ENCODE data around the gene NUP188. TPM values are rescaled to one million over a fixed set of nuclear protein-coding genes. Genes with fewer than 3 reads are reported as not detected.
"Not testable (repeated sequence)": the region's sequence is repeated elsewhere in the genome, so short reads cannot be mapped to it uniquely, and the experiment has no call there.

Gene NUP188
- total RNA-seq, 1 experiment from 2014 or later, result 81.3 TPM

DNA sequence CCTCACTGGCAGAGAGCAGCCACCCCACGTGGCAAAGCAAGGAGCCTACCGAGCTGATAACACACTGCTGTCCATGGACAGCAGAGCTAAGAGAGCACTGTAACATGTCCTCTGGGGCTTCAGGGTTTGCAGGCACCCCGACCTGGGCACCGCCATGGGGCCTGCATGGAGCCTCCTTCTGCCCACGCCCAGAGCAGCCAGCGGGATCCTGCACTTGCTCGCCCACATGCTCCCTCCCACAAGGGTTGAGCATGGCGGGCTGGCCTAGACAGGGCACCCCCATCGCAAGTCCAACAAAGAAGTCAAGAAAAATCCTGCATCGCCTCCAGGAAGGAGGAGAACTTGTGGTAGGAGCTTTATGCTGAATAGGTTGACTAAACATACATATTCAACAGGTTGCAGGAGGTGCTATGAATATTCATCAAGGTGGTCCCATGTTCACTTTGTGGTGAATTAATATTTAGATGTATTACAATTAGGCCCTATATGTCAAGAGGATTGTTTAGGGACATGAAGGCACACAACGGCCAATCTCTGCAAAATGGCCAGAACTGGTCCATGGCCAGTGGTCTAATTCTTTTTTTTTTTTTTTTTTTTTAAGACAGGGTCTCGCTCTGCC lies 85.2 kb downstream of the NUP188 start:
- Histone ChIP-seq H3K4me3 (ENCODE audit: insufficient read depth, low read depth, low read length) (no peak overlapping the region), H3K27me3 (ENCODE audit: control insufficient read depth, insufficient read depth, low read length) (no peaks in the 10 kb centered on the region)
- DNase-seq, result peak; percentile 13

DNA sequence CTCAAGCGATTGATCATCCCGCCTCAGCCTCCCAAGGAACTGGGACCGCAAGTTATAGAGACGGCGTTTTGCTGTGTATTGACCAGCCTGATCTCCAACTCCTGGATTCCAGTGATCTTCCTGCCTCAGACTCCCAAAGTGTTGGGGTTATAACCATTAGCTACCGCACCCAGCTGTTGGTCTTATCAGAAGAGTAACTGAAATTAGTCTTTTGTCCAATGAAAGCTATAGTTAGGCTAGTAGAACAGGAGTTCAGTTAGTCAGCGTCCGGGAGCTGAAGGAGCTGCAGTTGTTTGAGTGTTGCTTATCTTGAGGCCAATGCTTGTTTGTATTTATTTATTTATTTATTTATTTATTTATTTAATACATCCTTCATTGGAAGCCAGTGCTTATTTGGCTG lies 85.7 kb downstream of the NUP188 start:
- no peak for DNase-seq
- Histone ChIP-seq H3K4me3 (ENCODE audit: insufficient read depth, low read depth, low read length) (no peak overlapping the region), H3K27me3 (ENCODE audit: control insufficient read depth, insufficient read depth, low read length) (no peaks in the 10 kb centered on the region), H3K36me3 (replicated peaks; ENCODE audit: control insufficient read depth, insufficient read depth, low read length) (no peaks in the 10 kb centered on the region)

More for the DNA sequence above, 85.2 kb downstream of the NUP188 start:
- no peaks in the 10 kb centered on the region for H3K36me3 ChIP-seq (replicated peaks; ENCODE audit: control insufficient read depth, insufficient read depth, low read length)

DNA sequence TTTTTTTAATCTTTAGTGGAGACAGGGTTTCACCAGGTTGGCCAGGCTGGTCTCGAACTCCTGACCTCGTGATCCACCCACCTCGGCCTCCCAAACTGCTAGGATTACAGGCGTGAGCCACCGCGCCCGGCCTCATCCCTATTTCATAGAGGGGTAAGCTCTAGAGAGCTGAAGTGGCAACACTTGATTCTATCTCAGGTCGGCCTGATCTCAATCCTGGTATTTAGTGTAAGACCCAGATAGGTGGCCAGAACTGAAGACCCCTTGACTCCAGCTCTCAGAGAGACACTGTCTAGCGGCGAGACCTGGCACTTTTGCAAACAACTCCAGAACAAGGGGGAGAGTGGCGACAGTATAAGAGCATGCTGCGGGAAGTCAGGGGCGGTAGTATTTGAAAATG lies 88.3 kb downstream of the NUP188 start:
- not testable (repeated sequence) for H3K36me3 ChIP-seq (replicated peaks; ENCODE audit: control insufficient read depth, insufficient read depth, low read length); H3K27me3 ChIP-seq (ENCODE audit: control insufficient read depth, insufficient read depth, low read length); DNase-seq
- peak overlapping the region; percentile 24 for H3K4me3 ChIP-seq (ENCODE audit: insufficient read depth, low read depth, low read length)

DNA sequence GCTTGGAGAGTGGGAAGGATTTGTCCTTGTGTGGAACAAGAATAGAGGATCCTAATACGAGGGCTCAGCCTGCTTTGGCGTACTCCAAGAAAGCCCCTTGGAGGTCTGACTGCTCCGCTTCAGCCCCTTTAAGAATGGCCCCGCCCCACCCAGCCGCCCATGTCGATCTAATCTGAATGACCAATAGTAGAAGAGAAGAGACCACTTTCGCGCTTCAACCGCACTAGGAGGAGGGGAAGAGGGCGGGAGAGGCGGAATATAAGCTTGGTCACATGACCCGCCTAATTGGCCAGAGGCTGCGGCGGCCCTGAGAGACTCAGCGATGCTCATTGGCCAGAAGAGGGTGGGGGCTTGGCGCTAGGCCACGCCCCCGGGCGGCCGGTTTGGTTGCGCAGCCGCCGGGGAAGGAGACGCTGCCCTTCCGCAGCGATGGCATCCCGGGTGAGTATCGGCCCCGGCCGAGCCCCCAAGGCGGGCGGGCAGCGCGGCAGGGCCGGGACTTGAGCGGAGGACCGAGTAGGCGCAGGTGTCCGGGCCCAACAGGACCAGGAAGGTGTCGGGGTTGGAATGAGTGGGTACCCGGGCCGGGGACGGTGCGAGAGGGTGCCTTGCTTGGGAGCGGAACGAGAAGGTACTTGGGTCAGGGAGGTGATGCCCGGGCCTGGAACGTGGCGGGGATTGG lies 88.9 kb downstream of the NUP188 start, which contains the start of gene MIGA2:
TSS of gene MIGA2 (plus strand) at position 386 of the 682 bp plus-strand sequence. CDS start 3,969 bp downstream, outside the sequence.
- Histone ChIP-seq H3K36me3 (replicated peaks; ENCODE audit: control insufficient read depth, insufficient read depth, low read length) (no peaks in the 10 kb centered on the region; the same call in 1 of the 2 replicates), H3K27me3 (ENCODE audit: control insufficient read depth, insufficient read depth, low read length) (no peaks in the 10 kb centered on the region), H3K4me3 (ENCODE audit: insufficient read depth, low read depth, low read length) (peak within 1 kb of the TSS; percentile 91)
- peak; percentile 99 for DNase-seq

DNA sequence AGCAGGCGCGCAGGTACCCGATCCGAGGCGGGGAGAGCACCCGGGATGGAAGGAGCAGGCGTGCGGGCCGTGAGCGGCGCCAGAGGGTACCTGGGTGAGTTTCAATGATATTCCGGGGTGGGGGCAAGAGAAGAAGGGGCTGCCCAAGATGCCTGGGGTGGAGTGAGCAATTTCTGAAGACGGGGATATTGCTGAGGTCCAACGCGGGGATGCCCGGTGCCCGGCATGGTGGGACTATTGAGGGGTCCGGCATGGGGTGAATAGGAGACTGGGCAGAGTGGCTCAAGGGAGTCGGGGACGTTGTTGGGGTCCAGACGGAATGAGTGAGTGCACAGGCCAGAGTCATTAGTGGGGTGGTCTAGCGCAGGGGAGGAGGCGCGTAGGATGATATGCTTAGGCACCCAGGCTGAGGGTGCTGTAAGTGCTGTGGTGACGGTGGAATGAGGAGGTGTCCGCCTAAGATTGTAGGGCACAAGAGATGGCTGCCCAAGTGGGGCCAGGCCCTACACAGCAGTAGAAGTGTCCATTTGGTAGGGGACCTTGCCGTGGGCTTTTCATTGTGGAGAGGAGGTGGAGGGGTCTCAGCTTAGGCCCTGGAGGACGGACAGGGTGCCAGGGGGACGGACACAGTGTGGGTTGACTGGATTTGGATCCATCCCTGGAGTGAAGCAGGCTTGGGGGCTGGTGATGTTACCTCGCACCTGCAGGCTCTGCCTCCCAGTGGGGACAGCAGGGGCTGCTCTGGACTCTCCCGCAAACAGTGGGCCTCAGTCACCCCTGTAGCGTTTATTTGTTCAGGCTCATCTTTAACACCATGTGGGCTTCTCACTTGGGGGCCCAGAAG lies 89.6 kb downstream of the NUP188 start:
- Histone ChIP-seq H3K27me3 (ENCODE audit: control insufficient read depth, insufficient read depth, low read length) (no peaks in the 10 kb centered on the region), H3K4me3 (ENCODE audit: insufficient read depth, low read depth, low read length) (peak overlapping the region; percentile 91), H3K36me3 (replicated peaks; ENCODE audit: control insufficient read depth, insufficient read depth, low read length) (peaks cover 2% of the 10 kb centered on the region; the same call in 1 of the 2 replicates)
- peak; percentile 54 for DNase-seq

DNA sequence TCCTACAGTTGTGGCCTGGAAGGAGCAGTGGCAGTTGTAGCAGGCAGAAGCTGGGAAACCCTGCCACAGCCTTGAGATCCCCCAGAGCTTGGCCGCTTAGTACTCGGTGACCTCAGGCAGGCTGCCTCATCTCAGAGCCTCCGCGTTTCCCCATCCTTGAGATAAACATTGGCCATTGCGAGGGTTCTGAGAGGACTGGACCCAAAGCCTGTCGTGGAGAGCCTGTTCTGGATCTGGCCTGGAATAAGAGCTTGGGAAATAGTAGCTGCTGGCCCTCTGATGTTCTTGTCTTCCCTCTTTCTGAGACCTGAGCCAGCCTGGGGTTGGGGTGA lies 90.2 kb downstream of the NUP188 start:
- H3K4me3 ChIP-seq (ENCODE audit: insufficient read depth, low read depth, low read length), result no peak overlapping the region
- no peak for DNase-seq
- H3K36me3 ChIP-seq (replicated peaks; ENCODE audit: control insufficient read depth, insufficient read depth, low read length), result peaks cover 5% of the 10 kb centered on the region
- H3K27me3 ChIP-seq (ENCODE audit: control insufficient read depth, insufficient read depth, low read length), result no peaks in the 10 kb centered on the region

DNA sequence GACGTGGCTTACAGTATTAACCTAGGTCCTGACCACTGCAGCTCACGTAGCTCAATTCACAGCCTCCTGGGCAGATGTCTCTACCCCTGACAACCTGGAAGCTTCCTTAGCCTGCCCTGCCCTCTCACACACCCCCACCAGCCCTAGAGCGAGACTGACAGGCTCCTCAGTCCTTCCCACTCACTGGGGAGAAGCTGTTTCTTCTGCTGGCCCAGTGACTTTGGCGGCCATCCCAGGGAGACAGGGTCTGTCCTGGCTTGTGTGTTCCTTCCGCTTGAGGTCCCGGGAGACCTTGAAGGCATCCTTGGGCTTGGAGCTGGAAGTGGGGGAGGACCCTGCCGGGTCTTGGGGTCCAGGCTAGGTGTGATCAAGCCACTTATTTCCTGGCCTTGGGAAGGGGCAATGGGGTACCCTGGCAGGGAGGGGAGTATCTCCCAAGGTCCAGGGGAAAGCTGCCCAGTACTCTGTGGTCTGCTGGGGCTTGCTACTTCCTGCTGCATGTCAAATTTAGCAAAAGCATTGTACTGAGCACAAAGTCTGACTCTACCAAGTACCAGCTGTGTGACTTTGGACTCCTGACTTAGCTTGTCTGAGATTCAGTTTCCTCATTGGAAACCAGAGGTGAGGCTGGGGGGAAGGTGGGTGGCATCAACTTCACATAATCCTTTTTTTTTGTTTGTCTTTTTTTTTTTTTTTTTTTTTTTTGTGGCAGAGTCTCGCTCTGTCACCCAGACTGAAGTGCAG lies 90.8 kb downstream of the NUP188 start:
- peaks cover 5% of the 10 kb centered on the region for H3K36me3 ChIP-seq (replicated peaks; ENCODE audit: control insufficient read depth, insufficient read depth, low read length)
- no peaks in the 10 kb centered on the region for H3K27me3 ChIP-seq (ENCODE audit: control insufficient read depth, insufficient read depth, low read length)
- DNase-seq, result peak; percentile 25
- no peak overlapping the region for H3K4me3 ChIP-seq (ENCODE audit: insufficient read depth, low read depth, low read length)

DNA sequence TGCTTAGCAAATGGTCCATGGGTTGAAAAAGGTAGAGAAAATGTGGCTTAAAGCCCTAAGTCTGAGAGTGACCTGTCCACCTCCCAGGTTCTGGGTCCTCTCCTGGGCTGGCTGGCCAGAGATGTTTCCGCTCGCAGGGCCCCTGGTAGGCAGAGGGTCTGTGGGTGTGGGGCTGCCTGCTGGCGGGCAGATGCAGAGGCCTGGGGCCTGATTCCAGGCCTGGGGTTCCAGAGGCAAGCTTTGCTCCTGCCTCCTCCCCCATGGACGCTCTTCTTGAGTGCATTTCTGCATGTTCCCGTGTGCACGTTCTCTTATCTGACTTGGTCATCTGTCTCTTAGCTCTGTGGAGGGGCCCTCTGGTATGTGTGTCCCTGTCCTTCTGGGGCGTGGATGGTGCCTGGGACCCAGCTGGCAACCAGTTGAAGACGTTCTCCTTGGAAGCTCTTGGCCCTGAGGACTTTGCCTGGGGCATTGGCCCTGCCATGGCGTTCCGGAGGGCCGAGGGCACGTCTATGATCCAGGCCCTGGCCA lies 92.7 kb downstream of the NUP188 start:
- Histone ChIP-seq H3K27me3 (ENCODE audit: control insufficient read depth, insufficient read depth, low read length) (no peaks in the 10 kb centered on the region), H3K36me3 (replicated peaks; ENCODE audit: control insufficient read depth, insufficient read depth, low read length) (peaks cover 5% of the 10 kb centered on the region), H3K4me3 (ENCODE audit: insufficient read depth, low read depth, low read length) (no peak overlapping the region)
- DNase-seq, result peak; percentile 22

DNA sequence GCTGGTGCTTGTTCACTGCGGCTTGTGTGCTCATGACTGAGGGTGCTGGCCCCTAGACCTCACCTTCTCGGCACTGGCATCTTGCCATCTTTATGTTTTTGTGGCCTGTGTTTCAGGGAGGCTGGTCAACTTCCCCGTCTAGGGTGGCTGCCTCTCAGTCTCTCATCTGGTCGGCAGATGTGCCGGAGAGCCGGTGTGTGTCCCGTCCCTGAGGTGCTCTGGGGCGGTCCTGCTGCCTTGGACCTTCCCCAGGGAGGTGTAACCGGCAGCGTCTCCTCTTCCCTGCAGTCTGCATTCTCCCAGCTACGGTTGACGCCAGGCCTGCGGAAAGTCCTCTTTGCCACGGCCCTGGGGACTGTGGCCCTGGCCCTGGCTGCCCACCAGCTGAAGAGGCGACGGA lies 94.5 kb downstream of the NUP188 start:
- peaks cover 5% of the 10 kb centered on the region for H3K36me3 ChIP-seq (replicated peaks; ENCODE audit: control insufficient read depth, insufficient read depth, low read length)
- no peak overlapping the region for H3K4me3 ChIP-seq (ENCODE audit: insufficient read depth, low read depth, low read length)
- no peaks in the 10 kb centered on the region for H3K27me3 ChIP-seq (ENCODE audit: control insufficient read depth, insufficient read depth, low read length)
- DNase-seq, result peak; percentile 26

DNA sequence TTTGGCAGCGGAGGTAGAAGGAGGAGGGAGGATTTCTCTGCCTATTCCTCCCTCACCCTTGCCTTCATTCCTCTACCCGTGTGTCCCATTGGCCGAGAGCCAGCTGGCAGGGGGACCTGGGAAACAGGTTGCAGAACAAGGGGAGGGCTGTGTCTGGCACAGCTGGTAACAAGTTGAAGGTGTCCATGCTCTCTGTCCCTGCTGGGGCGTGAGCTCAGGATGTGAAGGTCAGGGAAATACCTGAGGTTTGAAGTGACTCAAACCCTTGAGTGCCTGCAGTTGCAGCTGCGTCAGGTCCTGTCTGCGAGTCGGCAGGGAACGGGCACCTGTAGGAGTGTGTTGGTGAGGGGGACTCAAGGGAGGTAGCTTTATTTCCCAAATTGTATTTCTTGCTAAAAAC lies 105.1 kb downstream of the NUP188 start:
- H3K4me3 ChIP-seq (ENCODE audit: insufficient read depth, low read depth, low read length), result no peak overlapping the region
- peaks cover 8% of the 10 kb centered on the region for H3K36me3 ChIP-seq (replicated peaks; ENCODE audit: control insufficient read depth, insufficient read depth, low read length)
- peak; percentile 20 for DNase-seq
- H3K27me3 ChIP-seq (ENCODE audit: control insufficient read depth, insufficient read depth, low read length), result no peaks in the 10 kb centered on the region

DNA sequence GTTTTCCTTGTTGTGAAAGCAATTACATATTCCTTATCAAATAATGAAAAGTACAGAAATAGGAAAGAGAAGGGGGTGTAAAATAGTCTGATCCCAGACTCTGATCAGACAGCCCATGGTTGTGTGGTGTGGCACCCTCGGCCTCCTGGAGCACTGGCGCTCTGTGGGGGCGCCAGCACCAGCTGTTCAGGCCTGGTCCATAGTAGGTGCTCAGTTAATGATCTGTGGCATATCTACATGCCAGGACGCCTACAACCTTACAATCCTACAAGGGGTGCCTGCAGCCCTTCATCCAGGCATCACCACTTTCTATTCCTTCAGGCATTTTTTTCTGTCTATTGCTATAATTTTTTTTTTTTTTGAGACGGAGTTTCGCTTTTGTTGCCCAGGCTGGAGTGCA lies 105.5 kb downstream of the NUP188 start:
- H3K27me3 ChIP-seq (ENCODE audit: control insufficient read depth, insufficient read depth, low read length), result no peaks in the 10 kb centered on the region
- no peak overlapping the region for H3K4me3 ChIP-seq (ENCODE audit: insufficient read depth, low read depth, low read length)
- DNase-seq, result no peak
- H3K36me3 ChIP-seq (replicated peaks; ENCODE audit: control insufficient read depth, insufficient read depth, low read length), result peaks cover 8% of the 10 kb centered on the region

DNA sequence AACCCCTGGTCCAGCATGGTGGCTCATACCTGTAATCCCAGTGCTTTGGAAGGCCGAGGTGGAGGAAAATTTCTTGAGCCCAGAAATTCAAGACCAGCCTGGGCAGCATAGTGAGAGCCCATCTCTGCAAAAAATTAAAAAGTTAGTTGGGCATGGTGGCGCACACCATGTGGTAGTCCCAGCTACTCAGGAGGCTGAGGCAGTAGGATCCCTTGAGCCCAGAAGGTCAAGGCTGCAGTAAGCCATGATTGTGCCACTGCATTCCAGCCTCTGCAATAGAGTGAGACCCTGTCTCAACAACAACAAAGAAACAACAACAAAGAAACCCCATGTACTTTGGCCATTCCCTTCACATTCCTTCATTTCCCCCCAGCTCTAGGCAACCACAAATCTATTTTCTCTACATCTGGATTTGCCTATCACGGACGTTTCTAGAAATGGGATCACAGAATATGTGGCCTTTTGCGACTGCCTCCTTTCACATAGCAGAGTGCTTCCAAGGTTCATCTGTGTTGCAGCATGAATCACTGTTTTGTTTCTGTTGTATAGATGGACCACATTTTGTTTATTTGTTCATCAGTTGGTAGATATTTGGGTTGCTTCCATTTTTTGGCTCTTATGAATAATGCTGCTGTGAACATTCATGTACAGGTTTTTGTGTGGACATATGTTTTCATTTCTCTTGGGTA lies 106.8 kb downstream of the NUP188 start:
- Histone ChIP-seq H3K36me3 (replicated peaks; ENCODE audit: control insufficient read depth, insufficient read depth, low read length) (peaks cover 4% of the 10 kb centered on the region), H3K27me3 (ENCODE audit: control insufficient read depth, insufficient read depth, low read length) (no peaks in the 10 kb centered on the region), H3K4me3 (ENCODE audit: insufficient read depth, low read depth, low read length) (no peak overlapping the region)
- no peak for DNase-seq

All from H7 (cell line).